Limb (tissue), 2 donors: ENCODE results near the gene SCP2.
"Not testable (repeated sequence)": the region's sequence is repeated elsewhere in the genome, so short reads cannot be mapped to it uniquely, and the experiment has no call there.

Experiments
- DNase-seq, 2 donors: peaks; one replicate each; pipeline ENCODE4 v3.0.0-alpha.2; 2016; ENCODE audit errors: extremely low spot score in 2 of 2

Gene SCP2

DNA sequence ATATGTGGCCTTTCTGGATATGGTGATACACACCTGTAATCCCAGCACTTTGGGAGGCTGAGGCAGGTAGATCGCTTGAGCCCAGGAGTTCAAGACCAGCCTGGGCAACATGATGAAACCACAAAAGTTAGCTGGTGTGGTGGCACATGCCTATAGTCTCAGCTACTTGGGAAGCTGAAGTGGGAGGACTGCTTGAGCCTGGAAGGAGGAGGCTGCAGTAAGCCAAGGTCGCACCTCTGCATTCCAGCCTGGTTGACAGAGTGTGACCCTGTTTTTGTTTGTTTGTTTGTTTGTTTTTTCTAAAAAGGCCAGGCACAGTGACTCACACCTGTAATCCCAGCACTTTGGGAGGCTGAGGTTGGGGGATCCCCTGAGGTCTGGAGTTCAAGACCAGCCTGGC is 42.2 kb downstream of the SCP2 start:
- DNase-seq, result not testable (repeated sequence)

DNA sequence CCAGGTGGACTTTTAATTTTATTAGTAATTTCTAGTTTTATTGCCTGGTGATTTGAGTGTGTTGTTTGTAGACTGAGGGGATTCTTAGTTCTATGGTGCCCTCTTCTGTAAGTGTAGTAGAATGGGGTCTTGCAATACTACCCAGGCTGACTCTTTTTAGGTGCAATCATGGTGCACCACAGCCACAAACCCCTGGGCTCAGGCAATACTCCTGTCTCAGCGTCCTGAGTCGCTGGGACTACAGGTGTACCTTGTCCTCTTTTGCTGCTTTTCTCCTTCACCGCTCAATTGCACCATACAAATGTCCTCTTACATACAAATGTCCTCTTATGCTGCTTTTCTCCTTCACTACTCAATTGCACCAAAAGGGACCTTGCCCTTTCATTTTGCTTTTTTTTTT is 43.1 kb downstream of the SCP2 start:
- DNase-seq, result no peak

DNA sequence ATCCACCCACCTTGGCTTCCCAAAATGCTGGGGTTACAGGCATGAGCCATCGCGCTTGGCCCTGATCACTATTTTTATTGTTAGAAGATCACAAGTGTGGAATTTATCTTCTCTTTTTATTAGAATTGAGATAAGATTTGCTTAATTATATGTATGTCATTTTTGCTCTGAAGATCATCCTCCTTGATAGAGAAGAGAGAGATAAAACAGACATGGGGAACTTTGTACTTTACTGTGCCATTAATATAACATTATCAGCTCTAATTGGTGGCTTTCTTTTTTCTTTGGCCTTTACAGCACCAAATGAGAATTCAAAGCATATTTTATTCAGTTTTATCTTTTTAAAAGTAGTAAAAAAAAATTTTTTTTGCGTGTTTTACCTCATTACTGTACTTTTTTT is 46.8 kb downstream of the SCP2 start:
- DNase-seq, result no peak

DNA sequence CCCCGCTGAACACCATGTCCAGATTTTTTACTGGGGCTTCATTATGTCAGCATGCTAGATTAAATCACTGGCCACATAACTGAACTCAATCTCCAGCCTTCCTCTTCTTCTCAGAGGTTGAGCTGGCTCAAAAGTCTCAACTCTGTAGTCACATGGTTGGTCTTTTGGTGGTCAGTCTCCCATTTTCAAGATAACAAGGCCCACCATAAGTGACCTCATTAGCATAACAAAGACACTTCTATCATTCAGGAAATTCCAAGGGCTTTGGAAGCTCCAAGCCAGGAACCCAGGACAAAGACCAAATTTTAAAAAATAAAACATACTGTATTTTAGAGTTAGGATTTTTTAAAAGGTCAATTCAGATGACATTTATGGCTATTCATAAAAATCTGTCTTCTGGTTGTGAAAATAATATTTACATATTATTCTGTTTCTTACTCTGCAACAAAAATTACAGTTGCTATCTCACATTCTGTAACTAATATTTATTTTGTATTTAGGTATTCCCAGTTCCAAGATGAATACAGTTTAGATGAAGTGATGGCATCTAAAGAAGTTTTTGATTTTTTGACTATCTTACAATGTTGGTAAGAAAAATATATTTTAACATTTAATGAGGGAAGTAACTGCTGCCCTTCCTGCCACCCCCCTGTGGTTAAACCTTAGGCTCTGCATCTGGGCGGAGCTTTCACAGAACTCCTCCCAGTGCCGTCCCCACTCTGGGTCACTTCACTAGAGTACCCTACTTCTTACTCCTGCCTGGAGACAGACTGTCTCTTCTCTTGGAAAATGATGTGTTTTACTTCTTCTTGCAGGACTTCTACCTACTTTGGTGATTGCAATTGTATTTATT is 49.3 kb downstream of the SCP2 start:
- no peak for DNase-seq

DNA sequence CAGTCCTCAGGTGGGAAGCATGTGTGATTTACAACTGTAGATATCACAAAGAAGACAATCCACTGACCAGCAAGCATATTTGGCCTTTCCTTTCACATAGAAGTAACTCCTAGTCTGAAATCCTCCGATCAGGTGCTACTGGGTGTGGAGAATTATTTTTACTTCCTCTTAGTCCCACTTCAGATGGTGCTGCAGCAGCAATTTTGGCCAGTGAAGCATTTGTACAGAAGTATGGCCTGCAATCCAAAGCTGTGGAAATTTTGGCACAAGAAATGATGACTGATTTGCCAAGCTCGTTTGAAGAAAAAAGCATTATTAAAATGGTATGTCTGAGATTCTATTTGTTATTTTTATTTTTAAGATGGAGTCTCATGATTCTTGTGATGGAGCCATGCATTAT is 51.0 kb downstream of the SCP2 start:
- DNase-seq, result no peak

DNA sequence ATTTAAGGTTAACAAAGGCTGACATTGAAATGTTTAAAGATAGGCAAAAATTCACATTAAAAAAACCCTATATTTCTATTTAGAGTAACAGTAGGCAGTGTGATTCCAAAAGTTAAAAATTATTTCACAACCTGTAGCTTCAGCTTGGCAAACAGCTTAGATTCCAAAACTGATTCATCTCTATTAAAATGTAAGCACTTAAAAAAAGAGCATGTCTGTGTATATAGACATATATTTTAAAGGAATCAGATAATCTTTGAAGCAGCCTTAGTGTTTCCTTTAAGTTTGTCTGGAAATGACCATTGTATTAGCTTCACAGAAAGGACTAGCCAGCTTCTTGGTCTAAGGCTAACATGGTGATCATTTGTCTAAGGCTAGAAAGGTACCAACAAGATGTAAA is 65.7 kb downstream of the SCP2 start:
- not testable (repeated sequence) for DNase-seq

DNA sequence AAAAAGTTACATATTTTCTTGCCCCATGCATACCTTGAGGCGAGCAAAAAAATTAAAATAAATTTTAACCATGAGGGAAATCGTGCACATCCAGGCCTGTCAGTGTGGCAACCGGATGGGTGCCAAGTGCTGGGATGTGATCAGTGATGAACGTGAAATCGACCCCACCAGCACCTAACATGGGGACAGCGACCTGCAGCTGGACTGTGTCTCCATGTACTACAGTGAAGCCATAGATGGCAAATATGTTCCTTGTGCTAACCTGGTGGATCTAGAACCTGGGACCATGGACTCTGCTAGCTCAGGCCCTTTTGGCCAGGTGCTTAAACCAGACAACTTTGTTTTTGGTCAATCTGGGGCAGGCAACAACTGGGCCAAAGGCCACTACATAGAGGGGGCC is 67.6 kb downstream of the SCP2 start:
- DNase-seq, result no peak

DNA sequence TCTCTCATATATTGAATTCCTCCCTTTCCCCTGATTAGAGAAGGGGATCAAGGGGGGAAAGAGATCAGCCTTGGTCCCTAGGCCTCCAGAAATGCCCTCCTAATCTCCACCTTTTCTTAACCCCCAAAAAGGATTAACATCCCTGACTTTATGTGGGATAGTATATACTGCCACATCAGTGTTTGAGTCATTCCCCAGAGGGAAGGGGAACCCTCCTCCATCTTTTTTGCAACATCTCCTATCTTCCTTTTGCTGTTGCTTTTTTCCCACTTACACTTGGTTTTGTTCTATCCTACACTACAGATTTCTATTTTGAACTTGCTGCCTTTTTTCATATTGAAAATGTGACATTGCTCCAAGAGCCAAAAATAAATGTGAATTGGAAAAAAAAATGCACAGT is 69.6 kb downstream of the SCP2 start:
- no peak for DNase-seq

DNA sequence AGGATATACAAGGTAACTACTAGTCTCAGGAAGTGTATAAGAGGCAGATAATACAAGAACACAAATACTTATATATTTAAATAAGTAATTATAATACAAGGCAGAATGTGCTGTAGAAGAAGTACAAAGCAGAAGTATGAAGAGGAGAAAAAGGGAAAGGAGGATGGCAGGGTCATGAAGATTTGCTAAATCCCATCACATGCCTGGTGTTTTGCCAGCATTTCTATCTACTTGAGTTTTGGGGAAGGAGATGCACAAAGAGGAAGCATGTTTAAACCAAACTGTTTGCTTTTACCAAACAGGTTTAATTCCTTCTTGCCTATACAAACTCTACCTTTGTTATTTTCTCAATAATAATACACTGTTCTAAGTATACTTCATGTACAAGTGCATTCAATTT is 74.1 kb downstream of the SCP2 start:
- no peak for DNase-seq

DNA sequence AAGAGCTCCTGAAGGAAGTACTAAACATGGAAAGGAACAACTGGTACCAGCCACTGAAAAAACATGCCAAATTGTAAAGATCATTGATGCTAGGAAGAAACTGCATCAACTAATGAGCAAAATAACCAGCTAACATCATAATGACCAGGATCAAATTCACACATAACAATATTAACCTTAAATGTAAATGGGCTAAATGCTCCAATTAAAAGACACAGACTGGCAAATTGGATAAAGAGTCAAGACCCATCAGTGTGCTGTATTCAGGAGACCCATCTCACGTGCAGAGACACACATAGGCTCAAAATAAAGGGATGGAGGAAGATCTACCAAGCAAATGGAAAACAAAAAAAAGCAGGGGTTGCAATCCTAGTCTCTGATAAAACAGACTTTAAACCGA is 79.5 kb downstream of the SCP2 start:
- not testable (repeated sequence) for DNase-seq

DNA sequence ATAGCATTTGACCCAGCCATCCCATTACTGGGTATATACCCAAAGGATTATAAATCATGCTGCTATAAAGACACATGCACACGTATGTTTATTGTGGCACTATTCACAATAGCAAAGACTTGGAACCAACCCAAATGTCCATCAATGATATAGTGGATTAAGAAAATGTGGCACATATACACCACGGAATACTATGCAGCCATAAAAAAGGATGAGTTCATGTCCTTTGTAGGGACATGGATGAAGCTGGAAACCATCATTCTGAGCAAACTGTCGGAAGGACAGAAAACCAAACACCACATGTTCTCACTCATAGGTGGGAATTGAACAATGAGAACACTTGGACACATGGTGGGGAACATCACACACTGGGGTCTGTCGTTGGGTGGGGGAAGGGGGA is 83.2 kb downstream of the SCP2 start:
- not testable (repeated sequence) for DNase-seq

DNA sequence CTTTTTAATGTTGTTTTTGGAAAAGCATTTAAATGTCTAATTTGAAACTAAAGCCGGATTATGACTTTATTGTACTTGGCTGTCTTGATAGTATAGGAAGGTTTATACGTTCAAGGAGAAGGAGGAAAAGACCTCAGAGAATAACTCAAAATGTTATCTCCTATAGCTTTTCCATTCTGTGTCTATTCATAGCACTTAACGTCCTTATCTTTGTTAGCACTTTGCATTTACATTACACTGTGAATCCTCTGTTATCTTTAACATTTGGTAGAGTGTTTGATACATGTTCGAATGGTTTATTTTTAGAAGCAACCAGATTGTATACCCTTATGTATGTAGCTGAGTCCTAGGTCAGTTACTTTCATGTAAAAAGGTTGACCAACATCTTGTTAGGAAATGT is 84.1 kb downstream of the SCP2 start:
- no peak for DNase-seq

DNA sequence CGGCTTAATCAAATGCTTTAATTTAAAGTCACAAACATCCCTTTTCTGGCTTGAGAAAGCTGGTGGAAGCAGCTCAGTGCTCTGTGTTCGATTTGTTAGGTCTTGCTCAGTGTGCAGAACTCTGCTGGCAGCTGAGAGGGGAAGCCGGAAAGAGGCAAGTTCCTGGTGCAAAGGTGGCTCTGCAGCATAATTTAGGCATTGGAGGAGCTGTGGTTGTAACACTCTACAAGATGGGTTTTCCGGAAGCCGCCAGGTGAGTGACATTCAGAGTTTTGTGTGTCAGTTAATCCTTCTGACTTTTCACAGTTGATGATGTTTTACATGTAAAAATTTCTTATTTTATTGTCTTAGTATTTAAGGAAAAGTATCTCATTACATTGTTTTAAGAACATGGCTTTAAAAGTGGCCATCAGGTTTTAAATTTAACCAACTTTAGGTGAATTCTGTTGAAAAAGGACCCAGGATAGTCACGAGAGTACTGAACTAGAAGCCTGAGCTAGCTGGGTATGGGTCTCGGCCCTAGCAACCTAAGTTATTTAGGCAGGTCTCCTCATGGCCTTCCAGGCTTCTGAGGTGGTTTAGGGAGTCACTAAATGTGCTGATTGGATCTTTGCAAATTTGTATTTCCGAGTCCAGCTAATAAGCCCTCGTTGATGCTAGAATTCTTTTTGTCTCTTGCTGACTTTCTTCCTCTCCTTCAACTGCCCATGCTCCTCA is 87.9 kb downstream of the SCP2 start:
- peak; percentile 74 to 85 for DNase-seq

DNA sequence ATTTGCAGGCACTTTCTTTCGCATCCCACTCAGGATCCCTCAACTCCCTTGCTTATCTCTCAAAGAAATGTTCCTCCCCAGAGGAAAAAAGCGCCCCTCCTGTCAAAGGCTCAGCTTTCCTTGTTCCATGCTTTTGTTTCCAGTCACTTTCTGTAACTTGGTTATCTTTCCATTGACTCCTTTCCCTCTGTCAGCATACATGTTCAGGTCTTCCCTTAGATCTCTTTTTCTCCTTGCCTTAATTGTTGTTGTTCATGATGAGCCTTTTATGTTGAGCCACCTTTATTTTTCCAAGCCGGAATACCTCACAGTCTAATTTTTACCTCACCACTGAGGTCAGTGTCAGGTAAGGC is 88.4 kb downstream of the SCP2 start:
- DNase-seq, result no peak

DNA sequence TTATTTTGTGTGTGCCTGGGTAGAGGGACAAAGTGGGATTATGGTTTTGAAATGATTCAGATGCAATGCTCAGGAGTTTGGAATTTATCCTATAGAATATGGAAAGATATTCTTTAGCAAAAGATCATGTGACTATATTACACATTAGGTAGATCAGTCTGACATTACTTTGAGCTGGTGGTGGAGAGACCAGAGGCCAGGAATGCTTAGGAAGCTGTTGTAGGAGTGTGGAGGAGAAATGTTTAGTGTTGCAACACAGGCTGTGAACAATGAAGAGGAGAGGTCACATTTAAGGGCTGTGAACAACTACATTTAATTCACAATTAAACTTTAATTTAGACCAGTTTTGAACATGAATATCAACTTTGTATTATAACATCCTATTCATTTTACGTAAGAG is 89.6 kb downstream of the SCP2 start:
- no peak for DNase-seq

DNA sequence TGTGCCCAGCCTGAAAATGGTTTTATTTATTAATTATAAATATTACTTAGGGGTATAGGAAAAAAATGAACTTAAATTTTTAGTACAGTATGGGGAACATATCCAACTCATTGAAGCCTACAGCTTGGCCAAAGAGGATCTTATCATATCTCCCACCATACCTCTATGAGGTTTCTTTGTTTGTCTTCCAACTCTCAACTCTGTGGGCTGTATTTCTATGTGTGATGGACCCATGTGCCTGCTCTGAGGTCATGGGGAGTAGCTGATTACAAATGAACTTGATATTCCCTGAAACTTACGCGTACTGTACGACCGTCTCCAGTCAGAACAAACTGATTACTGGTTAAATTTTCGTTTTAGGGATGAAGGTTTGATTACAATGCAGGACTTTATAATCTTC is 93.5 kb downstream of the SCP2 start:
- DNase-seq, result no peak

DNA sequence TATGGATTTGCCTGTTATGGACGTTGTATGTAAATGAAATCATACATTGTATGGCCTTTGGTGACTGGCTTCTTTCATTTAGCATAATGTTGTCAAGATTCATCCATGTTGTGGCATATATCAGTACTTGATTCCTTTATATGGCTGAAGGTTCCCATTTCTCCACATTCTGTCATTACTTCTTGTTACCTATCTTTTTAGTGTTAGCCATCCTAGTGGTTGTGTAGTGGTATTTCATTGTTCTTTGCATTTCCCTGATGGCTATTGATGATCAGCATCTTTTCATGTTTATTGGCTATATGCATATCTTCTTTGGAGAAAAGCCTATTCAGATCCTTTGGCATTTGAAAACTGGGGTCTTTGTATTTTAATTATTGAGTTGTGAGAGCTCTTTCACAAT is 95.1 kb downstream of the SCP2 start:
- no peak for DNase-seq

DNA sequence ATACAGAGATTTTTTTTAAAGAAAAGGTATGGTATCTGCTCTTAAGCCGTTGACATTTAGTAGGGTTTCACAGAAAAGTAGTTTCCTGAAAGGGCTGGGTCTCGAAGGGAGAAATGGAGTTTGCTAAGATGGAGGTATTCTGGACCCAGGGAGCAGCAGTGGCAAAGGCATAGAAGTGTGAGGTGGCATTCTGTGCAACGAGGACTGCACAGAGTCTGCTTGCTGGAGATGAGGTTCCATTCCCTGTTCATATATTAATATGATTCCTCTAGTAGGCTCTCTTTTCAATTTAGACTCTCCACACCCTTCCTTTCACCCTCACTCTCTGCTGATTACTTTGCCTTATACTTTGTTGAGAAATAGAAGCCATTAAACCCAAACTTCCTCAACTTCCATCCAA is 96.5 kb downstream of the SCP2 start:
- DNase-seq, result no peak

DNA sequence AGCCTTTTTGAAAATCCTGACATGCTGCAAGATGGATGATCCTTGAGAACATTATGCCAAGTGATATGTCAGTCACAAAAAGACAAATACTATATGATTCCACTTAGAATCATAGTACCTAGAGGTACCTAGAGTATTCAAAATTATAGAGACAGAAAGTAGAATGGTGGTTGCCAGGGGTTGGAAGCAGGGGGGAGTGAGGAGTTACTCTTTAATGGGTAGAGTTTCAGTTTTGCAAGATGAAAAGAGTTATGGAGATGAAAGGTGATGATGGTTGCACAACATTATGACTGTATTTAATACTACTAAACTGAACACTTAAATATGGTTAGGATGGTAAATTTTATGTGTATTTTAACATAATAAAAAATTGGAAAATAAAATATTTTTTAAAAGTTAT is 97.0 kb downstream of the SCP2 start:
- no peak for DNase-seq

DNA sequence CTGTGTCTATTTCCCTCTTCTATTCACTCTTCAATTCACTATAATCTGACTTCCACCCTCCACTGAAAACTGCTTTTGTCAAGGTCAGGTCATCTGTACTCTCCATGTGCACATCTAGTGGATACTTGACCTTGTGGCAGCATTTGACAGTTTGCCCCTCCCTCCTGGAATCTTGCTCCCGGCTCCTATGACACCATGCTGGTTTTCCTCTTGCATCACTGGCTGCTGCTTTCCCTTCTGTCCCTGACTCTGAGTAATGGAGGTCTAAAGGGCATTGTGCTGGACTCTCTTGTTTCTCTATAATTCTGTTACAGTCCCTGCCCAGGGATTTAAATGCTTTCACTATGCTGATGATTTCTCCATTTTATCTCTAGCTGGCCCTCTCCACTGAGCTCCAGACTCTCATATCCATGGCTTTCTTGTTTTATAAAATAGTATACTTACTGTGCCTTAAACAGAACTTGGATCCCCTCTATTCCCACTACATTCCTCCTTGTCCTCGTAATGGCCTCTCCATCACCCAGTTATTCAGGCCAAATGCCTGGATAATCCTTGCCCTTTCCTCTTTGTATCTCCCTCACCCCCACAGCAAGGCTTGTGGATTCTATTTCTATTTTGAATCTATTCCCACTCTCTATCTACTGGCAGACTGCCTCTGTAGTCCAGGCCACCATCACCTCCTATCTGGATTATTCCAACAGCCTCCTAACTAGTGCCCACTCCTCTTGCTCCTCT is 98.1 kb downstream of the SCP2 start:
- no peak for DNase-seq

DNA sequence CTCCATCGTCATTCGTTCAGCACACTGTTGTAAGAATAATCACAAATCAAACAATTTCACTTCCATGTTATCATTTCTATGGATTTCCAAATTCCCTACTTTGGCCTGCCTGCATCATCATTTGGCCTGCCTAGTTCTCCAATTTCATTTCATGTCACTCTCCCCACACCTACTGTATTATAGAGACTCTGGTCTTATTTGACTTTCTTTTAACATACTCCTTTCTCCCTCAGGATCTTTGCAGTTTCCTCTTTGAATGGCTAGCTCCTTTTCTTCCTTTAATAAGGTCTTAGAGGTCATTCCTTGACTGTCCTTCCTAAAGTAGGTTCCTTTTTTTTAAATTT is 98.7 kb downstream of the SCP2 start:
- DNase-seq, result no peak

DNA sequence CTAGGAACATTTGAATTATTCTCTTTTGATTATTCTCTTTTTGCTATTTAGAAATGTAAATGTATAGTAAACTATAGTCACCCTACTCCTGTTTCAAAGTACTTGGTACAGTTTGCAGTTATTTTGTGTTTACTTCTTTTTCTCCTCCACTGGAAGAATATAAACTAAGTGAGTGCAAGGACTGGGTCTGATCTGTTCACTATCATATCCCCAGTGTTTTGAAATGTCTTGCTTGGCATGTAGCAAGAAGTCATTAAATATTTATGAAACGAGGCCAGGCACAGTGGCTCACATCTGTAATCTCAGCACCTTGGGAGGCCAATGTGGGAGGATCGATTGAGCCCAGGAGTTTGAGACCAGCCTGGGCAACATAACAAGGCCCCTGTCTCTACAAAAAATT is 99.2 kb downstream of the SCP2 start:
- DNase-seq, result no peak

DNA sequence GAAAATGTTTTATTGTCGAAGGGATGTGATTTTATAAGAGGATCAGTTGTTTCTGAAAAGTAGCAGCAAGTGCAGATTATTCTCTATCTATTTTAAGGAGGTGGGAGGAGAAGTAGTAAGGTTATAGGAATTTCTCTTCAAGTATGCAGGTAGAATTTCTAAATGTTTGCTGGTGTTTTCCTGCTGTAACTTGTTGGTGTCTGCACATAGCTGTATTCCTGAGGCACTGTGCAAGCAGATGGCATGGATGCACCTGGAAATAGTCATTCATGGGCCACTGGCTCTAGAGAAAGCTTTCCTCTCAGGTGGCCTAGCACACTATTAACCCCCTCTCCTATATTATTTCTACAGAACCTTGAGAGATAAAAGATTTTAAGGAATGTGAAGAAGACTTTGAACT is 104.7 kb downstream of the SCP2 start:
- DNase-seq, result no peak
